HG02840 (cell line): Measurements from ENCODE around the gene ACADS.

Experiments used
- ATAC-seq: cut with Tn5 transposase; IDR thresholded peaks from one replicate; pipeline ENCODE4 v1.9.1; 2021; ENCODE audit warnings: mild to moderate bottlenecking, moderate library complexity, moderate number of reproducible peaks; ENCODE audit not compliant: unreplicated experiment, low FRiP score

Gene ACADS

GRCh38 chr12:120783197-120783596 lies 57.6 kb downstream of the ACADS start:
- ATAC-seq, result no peak

DNA sequence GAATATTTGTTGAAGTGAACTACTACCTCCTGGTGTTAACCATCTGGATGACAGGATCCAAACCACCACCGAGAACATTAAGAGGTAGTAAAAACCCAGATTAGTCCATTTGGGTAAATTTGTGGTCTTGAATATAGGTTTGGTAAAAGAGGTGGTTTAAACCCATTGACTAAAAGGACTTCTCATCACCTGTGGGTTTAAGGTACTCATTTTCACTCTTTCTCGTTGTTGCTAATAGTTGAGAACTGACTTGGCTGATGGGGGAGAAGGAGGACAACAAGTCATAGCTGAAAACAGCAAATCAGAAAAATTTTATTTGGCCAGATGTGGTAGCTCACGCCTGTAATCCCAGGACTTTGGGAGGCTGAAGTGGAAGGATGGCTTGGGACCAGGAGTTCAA lies 59.2 kb downstream of the ACADS start:
- ATAC-seq, result no peak

- ATAC-seq, result no peak
Observed at GRCh38 chr12:120787889-120788288, 62.3 kb downstream of the ACADS start.
